Liver (tissue), 9 donors: ENCODE data around the gene ARHGAP6. TPM values are rescaled to one million over a fixed set of nuclear protein-coding genes. Genes with fewer than 3 reads are reported as not detected.

Source experiments
- DNase-seq: peaks from one replicate; pipeline ENCODE4 v3.0.0-alpha.2; 2017; ENCODE audit warnings: low spot score
- H3K27ac ChIP-seq, 2 donors: one replicate each; pipeline ENCODE4 v1.7.0; 2013; ENCODE audit warnings: inconsistent platforms in 2 of 2, low read length in 2 of 2, control low read depth in 1 of 2, low read depth in 1 of 2, mild to moderate bottlenecking in 1 of 2
- H3K27me3 ChIP-seq, 4 donors: one replicate each; pipeline versions ENCODE4 v1.6.1 to v1.7.0; 2013; ENCODE audit warnings: low read length in 3 of 4, inconsistent platforms in 1 of 4, mild to moderate bottlenecking in 1 of 4, moderate library complexity in 1 of 4; ENCODE audit not compliant: control insufficient read depth in 4 of 4, insufficient read depth in 4 of 4
- H3K36me3 ChIP-seq, 4 donors: one replicate each; pipeline versions ENCODE4 v1.6.1 to v1.7.0; 2013; ENCODE audit warnings: low read length in 3 of 4, mild to moderate bottlenecking in 3 of 4, low read depth in 1 of 4, moderate library complexity in 1 of 4; ENCODE audit not compliant: control insufficient read depth in 4 of 4, insufficient read depth in 3 of 4
- H3K4me1 ChIP-seq, 4 donors: one replicate each; pipeline versions ENCODE4 v1.6.1 to v1.7.0; 2013; ENCODE audit warnings: low read length in 3 of 4, mild to moderate bottlenecking in 3 of 4, moderate library complexity in 1 of 4; ENCODE audit not compliant: control insufficient read depth in 4 of 4, insufficient read depth in 4 of 4
- H3K4me3 ChIP-seq, 3 donors: one replicate each; pipeline versions ENCODE4 v1.6.1 to v1.7.0; 2013; ENCODE audit warnings: low read length in 3 of 3, control low read depth in 1 of 3, low read depth in 1 of 3, mild to moderate bottlenecking in 1 of 3
- H3K9ac ChIP-seq, 2 donors: one replicate each; pipeline ENCODE4 v1.7.0; 2013; ENCODE audit warnings: low read length in 2 of 2, mild to moderate bottlenecking in 2 of 2, moderate library complexity in 2 of 2, control low read depth in 1 of 2, low read depth in 1 of 2
- H3K9me3 ChIP-seq, 4 donors: one replicate each; pipeline versions ENCODE4 v1.6.1 to v1.7.0; 2013; ENCODE audit warnings: low read length in 3 of 4; ENCODE audit not compliant: control insufficient read depth in 4 of 4
- EGR1 ChIP-seq, 2 donors: IDR thresholded peaks; 2 replicates each; pipeline ENCODE4 v1.6.1; 2016 to 2018; ENCODE audit warnings: antibody characterized with exemption in 2 of 2, low read depth in 2 of 2
- FOXA1 ChIP-seq: IDR thresholded peaks from 2 replicates; pipeline ENCODE4 v1.6.1; 2016; ENCODE audit warnings: antibody characterized with exemption
- GABPA ChIP-seq, 2 donors: IDR thresholded peaks in 1 of 2; conservative IDR thresholded peaks in 1 of 2; 2 replicates each; pipeline ENCODE4 v1.6.1; 2016; ENCODE audit warnings: antibody characterized with exemption in 2 of 2, mild to moderate bottlenecking in 1 of 2, moderate library complexity in 1 of 2
- HNF4A ChIP-seq, 2 donors: conservative IDR thresholded peaks; 2 replicates each; pipeline ENCODE4 v1.6.1; 2016; ENCODE audit warnings: antibody characterized with exemption in 2 of 2, mild to moderate bottlenecking in 2 of 2
- HNF4G ChIP-seq: IDR thresholded peaks from 2 replicates; pipeline ENCODE4 v1.6.1; 2016; ENCODE audit warnings: antibody characterized with exemption
- JUND ChIP-seq, 2 donors: IDR thresholded peaks; 2 replicates each; pipeline ENCODE4 v1.6.1; 2016; ENCODE audit warnings: antibody characterized with exemption in 2 of 2
- NR2F2 ChIP-seq: IDR thresholded peaks from 2 replicates; pipeline ENCODE4 v1.6.1; 2016; ENCODE audit warnings: antibody characterized with exemption
- RAD21 ChIP-seq, 2 donors: IDR thresholded peaks; 2 replicates each; pipeline ENCODE4 v1.6.1; 2016; ENCODE audit warnings: antibody characterized with exemption in 2 of 2, mild to moderate bottlenecking in 2 of 2
- RXRA ChIP-seq, 2 donors: IDR thresholded peaks; 2 replicates each; pipeline ENCODE4 v1.6.1; 2017 to 2018; ENCODE audit warnings: antibody characterized with exemption in 2 of 2, mild to moderate bottlenecking in 1 of 2
- SP1 ChIP-seq: IDR thresholded peaks from 2 replicates; pipeline ENCODE4 v1.6.1; 2018; ENCODE audit warnings: antibody characterized with exemption, mild to moderate bottlenecking
- TAF1 ChIP-seq: conservative IDR thresholded peaks from 2 replicates; pipeline ENCODE4 v1.6.1; 2016; ENCODE audit warnings: antibody characterized with exemption, mild to moderate bottlenecking
- YY1 ChIP-seq: IDR thresholded peaks from 2 replicates; pipeline ENCODE4 v1.6.1; 2016; ENCODE audit warnings: antibody characterized with exemption, mild to moderate bottlenecking
- WGBS: extraction: QIAGEN DNeasy Blood & Tissue Kit; methylation state at CpG from one replicate; pipeline ENCODE4 v1.1.7; 2013; 5-methylcytosine and 5-hydroxymethylcytosine counted together
- polyA plus RNA-seq, 2 donors: library from polyadenylated mRNA; stranded (reverse) in 1 of 2; unstranded in 1 of 2; fragments of 200-250 nt in 1 of 2; fragments of >200 nt in 1 of 2; fragmentation: Nextera tagmentation in 1 of 2; extraction: Ambion mirVana in 1 of 2; gene quantifications; one replicate each; pipeline versions ENCODE4 v1.2.1 to v1.2.3, GENCODE V29; 2013 to 2015
- total RNA-seq, 2 donors: library from RNA; depleted of rRNA; stranded (reverse); fragments of >200 nt; gene quantifications; one replicate each; pipeline ENCODE4 v1.2.3, GENCODE V29; 2014
- TF ChIP-seq, protein P1 (sequence below): IDR thresholded peaks from 2 replicates; pipeline ENCODE4 v1.6.1; 2016; ENCODE audit warnings: antibody characterized with exemption
- TF ChIP-seq, protein P2 (sequence below): IDR thresholded peaks from 2 replicates; pipeline ENCODE4 v1.6.1; 2016; ENCODE audit warnings: antibody characterized with exemption
- TF ChIP-seq, protein P3 (sequence below): IDR thresholded peaks from 2 replicates; pipeline ENCODE4 v1.6.1; 2016; ENCODE audit warnings: antibody characterized with exemption, mild to moderate bottlenecking
- TF ChIP-seq, protein P4 (sequence below): IDR thresholded peaks from 2 replicates; pipeline ENCODE4 v1.6.1; 2016; ENCODE audit warnings: antibody characterized with exemption
- TF ChIP-seq, protein P5 (sequence below): fragments of 150-350 bp; IDR thresholded peaks from 2 replicates; pipeline ENCODE4 v1.5.1; 2017; ENCODE audit warnings: improper control_type of control experiment, low read depth, low read length; ENCODE audit not compliant: missing input control
- donor health status: healthy.
- donor health status: healthy.
- donor health status: healthy.
- donor health status: healthy.
- donor health status: healthy.

The ARHGAP6 gene
- total and polyA plus RNA-seq, 4 donors, result 0.10 to 2.2 (median 0.65) TPM

DNA sequence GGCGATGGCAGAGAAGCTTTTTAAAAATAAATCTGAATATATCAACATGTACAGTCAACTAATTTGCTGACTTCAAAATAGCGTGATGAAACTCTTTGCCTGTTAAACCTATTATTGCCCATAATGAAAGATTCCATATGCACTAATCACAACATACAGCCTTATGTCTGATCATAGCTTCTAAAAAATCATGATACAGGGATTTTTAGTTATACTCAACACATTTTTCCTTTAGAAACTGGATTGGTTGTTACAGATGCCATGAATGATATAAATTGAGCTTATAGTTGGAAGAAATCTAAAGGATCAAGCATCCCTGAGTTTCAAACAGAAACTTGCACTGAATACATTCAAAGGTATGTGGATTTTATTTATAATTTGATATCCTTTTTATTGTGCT is 372.6 kb downstream of the ARHGAP6 start, which contains the start of gene AMELX:
Gene AMELX, plus strand, starts transcription at position 301 of the 400 bp plus-strand sequence. CDS start 1,376 bp downstream, outside the sequence.
- Histone ChIP-seq H3K27ac (no peak within 1 kb of the TSS), H3K4me3 (no peak within 1 kb of the TSS), H3K36me3 (no peaks in the 10 kb centered on the region), H3K27me3 (peaks cover 0 to 3% (median 0%) of the 10 kb centered on the region in 4 donors), H3K4me1 (no peaks in the 10 kb centered on the region), H3K9me3 (no peaks in the 10 kb centered on the region), H3K9ac (no peak within 1 kb of the TSS)
- TF ChIP-seq, protein P1, sequence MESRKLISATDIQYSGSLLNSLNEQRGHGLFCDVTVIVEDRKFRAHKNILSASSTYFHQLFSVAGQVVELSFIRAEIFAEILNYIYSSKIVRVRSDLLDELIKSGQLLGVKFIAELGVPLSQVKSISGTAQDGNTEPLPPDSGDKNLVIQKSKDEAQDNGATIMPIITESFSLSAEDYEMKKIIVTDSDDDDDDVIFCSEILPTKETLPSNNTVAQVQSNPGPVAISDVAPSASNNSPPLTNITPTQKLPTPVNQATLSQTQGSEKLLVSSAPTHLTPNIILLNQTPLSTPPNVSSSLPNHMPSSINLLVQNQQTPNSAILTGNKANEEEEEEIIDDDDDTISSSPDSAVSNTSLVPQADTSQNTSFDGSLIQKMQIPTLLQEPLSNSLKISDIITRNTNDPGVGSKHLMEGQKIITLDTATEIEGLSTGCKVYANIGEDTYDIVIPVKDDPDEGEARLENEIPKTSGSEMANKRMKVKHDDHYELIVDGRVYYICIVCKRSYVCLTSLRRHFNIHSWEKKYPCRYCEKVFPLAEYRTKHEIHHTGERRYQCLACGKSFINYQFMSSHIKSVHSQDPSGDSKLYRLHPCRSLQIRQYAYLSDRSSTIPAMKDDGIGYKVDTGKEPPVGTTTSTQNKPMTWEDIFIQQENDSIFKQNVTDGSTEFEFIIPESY, result no peak
- TF ChIP-seq GABPA (IDR thresholded peaks at IDR 0.05 in 1 of 2, conservative IDR thresholded peaks at IDR 0.05 in 1 of 2) (no peak), TAF1 (no peak), RAD21 (IDR thresholded peaks at IDR 0.05) (no peak), HNF4G (no peak), RXRA (IDR thresholded peaks at IDR 0.05) (no peak), FOXA1 (no peak), NR2F2 (no peak)
- TF ChIP-seq, protein P2, sequence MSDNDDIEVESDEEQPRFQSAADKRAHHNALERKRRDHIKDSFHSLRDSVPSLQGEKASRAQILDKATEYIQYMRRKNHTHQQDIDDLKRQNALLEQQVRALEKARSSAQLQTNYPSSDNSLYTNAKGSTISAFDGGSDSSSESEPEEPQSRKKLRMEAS, result no peak
- TF ChIP-seq, protein P3, sequence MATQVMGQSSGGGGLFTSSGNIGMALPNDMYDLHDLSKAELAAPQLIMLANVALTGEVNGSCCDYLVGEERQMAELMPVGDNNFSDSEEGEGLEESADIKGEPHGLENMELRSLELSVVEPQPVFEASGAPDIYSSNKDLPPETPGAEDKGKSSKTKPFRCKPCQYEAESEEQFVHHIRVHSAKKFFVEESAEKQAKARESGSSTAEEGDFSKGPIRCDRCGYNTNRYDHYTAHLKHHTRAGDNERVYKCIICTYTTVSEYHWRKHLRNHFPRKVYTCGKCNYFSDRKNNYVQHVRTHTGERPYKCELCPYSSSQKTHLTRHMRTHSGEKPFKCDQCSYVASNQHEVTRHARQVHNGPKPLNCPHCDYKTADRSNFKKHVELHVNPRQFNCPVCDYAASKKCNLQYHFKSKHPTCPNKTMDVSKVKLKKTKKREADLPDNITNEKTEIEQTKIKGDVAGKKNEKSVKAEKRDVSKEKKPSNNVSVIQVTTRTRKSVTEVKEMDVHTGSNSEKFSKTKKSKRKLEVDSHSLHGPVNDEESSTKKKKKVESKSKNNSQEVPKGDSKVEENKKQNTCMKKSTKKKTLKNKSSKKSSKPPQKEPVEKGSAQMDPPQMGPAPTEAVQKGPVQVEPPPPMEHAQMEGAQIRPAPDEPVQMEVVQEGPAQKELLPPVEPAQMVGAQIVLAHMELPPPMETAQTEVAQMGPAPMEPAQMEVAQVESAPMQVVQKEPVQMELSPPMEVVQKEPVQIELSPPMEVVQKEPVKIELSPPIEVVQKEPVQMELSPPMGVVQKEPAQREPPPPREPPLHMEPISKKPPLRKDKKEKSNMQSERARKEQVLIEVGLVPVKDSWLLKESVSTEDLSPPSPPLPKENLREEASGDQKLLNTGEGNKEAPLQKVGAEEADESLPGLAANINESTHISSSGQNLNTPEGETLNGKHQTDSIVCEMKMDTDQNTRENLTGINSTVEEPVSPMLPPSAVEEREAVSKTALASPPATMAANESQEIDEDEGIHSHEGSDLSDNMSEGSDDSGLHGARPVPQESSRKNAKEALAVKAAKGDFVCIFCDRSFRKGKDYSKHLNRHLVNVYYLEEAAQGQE, result no peak
- TF ChIP-seq, protein P4, sequence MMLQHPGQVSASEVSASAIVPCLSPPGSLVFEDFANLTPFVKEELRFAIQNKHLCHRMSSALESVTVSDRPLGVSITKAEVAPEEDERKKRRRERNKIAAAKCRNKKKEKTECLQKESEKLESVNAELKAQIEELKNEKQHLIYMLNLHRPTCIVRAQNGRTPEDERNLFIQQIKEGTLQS, result no peak
- DNase-seq, result no peak
- 96% methylated on average over 2 of the region's 2 CpGs for WGBS

DNA sequence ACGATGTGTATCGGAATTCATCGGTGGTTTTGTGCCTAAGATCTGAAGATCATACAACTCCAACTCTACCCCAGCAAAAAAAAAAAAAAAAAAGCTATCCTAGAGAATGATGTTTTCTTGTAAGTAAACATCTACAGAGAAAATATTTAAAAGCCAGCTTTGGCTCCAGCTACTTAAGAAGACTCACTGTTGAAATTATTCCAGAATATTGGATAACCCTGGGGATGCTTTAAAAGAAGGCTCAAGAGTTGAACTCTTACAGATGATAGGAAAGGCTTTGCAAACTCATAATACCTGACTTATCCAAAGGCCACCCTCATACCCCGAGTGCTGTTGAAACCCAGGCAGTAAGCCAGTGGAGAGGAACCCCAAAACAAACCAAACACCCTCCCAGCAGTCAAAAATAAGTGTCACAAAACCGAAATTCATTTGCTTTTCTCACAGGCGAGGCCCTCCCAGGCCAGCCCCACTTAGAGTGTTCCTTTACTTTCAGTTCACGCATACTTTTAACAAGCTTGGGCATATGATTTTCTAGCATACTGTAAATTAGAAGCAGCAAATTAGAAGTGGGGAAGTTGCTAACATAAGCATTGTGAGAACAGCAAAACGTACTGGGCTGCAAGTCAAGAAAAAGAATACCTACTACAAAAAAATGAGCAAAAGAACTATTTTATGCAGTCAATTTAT is 375.2 kb downstream of the ARHGAP6 start:
- Histone ChIP-seq H3K9ac (no peak overlapping the region), H3K27ac (no peak overlapping the region), H3K27me3 (peaks cover 0 to 3% (median 0%) of the 10 kb centered on the region in 4 donors), H3K9me3 (no peaks in the 10 kb centered on the region), H3K4me3 (no peak overlapping the region), H3K36me3 (no peaks in the 10 kb centered on the region), H3K4me1 (no peaks in the 10 kb centered on the region)
- WGBS, result 91% methylated on average over 8 of the region's 8 CpGs
- DNase-seq, result no peak
- TF ChIP-seq RAD21 (IDR thresholded peaks at IDR 0.05) (no peak), FOXA1 (no peak), RXRA (IDR thresholded peaks at IDR 0.05) (no peak), GABPA (IDR thresholded peaks at IDR 0.05 in 1 of 2, conservative IDR thresholded peaks at IDR 0.05 in 1 of 2) (no peak), EGR1 (IDR thresholded peaks at IDR 0.05; ENCODE audit: low read depth in 2 of 2) (no peak), JUND (IDR thresholded peaks at IDR 0.05) (no peak), HNF4G (no peak), YY1 (no peak), HNF4A (conservative IDR thresholded peaks at IDR 0.05) (no peak), SP1 (no peak)
- TF ChIP-seq, protein P1, result no peak
- TF ChIP-seq, protein P4, result no peak
- TF ChIP-seq, protein P5, sequence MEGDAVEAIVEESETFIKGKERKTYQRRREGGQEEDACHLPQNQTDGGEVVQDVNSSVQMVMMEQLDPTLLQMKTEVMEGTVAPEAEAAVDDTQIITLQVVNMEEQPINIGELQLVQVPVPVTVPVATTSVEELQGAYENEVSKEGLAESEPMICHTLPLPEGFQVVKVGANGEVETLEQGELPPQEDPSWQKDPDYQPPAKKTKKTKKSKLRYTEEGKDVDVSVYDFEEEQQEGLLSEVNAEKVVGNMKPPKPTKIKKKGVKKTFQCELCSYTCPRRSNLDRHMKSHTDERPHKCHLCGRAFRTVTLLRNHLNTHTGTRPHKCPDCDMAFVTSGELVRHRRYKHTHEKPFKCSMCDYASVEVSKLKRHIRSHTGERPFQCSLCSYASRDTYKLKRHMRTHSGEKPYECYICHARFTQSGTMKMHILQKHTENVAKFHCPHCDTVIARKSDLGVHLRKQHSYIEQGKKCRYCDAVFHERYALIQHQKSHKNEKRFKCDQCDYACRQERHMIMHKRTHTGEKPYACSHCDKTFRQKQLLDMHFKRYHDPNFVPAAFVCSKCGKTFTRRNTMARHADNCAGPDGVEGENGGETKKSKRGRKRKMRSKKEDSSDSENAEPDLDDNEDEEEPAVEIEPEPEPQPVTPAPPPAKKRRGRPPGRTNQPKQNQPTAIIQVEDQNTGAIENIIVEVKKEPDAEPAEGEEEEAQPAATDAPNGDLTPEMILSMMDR, result no peak
